Neural crest cell (in vitro differentiated cells): ENCODE results near the gene OSER1. TPM values are rescaled to one million over a fixed set of nuclear protein-coding genes. Genes with fewer than 3 reads are reported as not detected.

Experiments
- DNase-seq: peaks from one replicate; pipeline ENCODE4 v3.0.0; 2021; ENCODE audit warnings: low read depth, mixed read lengths, low spot score
- H3K27ac Mint-ChIP-seq: one replicate; pipeline ENCODE4 v1.8.0; 2021; ENCODE audit warnings: mild to moderate bottlenecking, mixed read lengths; ENCODE audit not compliant: unreplicated experiment
- H3K27me3 Mint-ChIP-seq: 2 replicates; pipeline ENCODE4 v1.8.0; 2021; ENCODE audit warnings: low read depth, mild to moderate bottlenecking, mixed read lengths
- H3K36me3 Mint-ChIP-seq: 2 replicates; pipeline ENCODE4 v1.8.0; 2021; ENCODE audit warnings: low read depth, mild to moderate bottlenecking, mixed read lengths
- H3K4me1 Mint-ChIP-seq: 2 replicates; pipeline ENCODE4 v1.8.0; 2021; ENCODE audit warnings: mixed read lengths
- H3K4me3 Mint-ChIP-seq: one replicate; pipeline ENCODE4 v1.8.0; 2021; ENCODE audit warnings: mild to moderate bottlenecking, mixed read lengths
- H3K9me3 Mint-ChIP-seq: 2 replicates; pipeline ENCODE4 v1.8.0; 2021; ENCODE audit warnings: mixed read lengths
- total RNA-seq: library from RNA; stranded (reverse); gene quantifications from 2 replicates; pipeline ENCODE4 v1.2.1, GENCODE V29; 2021
- TF ChIP-seq, protein P1 (sequence below): fragments of 200-600 bp; sonication (generic); conservative IDR thresholded peaks from 2 replicates; pipeline ENCODE4 v1.5.0; 2021; ENCODE audit warnings: antibody characterized with exemption, mild to moderate bottlenecking

Gene OSER1
- total RNA-seq, 1 donor from 2014 or later = 26.6 TPM

DNA sequence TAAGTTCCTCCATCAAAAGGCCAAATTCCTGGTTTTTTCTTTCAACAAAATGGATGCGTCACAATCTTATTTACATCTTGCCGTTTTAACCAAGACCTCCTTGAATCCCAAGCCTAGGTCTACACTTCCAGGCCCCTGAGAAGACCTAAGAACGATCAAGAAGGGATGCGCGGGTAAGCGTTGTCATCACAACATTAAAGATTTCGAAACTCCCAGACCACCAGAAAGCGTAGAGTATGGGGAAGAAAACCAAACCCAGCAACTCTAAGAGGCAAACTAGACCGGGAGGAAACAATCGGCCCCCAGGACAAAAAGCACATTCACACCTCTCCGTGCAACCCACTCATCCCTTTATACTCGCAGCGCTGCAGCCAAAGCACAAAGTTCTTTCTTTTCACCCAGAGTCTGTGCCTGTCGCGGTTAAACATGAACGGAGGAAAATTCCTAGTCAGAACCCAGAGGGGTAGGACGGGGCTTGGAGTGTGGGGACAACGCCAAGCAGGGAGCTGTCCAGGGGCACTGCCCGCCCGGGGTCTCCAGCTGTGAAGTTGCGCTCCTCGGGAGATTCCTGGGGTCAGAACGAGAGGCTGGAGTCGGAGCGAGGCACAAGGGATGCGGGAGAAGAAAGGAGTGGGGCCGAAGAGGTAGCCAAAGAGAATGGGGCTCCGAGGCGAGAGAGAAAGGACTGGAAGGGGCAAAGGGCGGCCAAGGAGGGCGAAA is 725 bp downstream of the OSER1 start:
- no peak for DNase-seq
- Mint-ChIP-seq H3K4me1 (peaks cover 55% of the 10 kb centered on the region), H3K27me3 (no peaks in the 10 kb centered on the region), H3K4me3 (peak overlapping the region; percentile 97), H3K36me3 (no peaks in the 10 kb centered on the region), H3K9me3 (no peaks in the 10 kb centered on the region), H3K27ac (peak overlapping the region; percentile 100)
- TF ChIP-seq, protein P1, sequence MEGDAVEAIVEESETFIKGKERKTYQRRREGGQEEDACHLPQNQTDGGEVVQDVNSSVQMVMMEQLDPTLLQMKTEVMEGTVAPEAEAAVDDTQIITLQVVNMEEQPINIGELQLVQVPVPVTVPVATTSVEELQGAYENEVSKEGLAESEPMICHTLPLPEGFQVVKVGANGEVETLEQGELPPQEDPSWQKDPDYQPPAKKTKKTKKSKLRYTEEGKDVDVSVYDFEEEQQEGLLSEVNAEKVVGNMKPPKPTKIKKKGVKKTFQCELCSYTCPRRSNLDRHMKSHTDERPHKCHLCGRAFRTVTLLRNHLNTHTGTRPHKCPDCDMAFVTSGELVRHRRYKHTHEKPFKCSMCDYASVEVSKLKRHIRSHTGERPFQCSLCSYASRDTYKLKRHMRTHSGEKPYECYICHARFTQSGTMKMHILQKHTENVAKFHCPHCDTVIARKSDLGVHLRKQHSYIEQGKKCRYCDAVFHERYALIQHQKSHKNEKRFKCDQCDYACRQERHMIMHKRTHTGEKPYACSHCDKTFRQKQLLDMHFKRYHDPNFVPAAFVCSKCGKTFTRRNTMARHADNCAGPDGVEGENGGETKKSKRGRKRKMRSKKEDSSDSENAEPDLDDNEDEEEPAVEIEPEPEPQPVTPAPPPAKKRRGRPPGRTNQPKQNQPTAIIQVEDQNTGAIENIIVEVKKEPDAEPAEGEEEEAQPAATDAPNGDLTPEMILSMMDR = no peak

DNA sequence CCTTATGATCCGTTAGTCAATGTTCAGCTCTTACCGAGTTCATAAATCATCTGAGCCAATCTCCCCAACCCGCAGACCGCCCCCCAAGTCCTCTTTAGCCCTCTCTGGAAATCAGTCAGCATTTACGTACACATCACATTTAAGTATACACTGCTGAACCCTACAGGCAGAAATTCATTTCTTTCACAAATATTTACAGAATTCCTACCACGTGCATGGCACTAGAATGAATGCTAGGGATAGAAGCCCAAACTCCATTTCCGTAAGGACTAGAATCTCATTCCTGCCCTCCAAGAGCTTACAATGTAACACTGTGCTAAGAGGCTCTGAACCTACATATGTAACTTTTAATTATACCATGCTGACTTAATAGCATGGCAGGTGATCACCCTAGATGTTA is 1.8 kb downstream of the OSER1 start:
- Mint-ChIP-seq H3K27ac (peak overlapping the region; percentile 100), H3K4me3 (peak overlapping the region; percentile 97), H3K4me1 (peaks cover 55% of the 10 kb centered on the region), H3K27me3 (no peaks in the 10 kb centered on the region), H3K9me3 (no peaks in the 10 kb centered on the region), H3K36me3 (no peaks in the 10 kb centered on the region)
- TF ChIP-seq, protein P1 = no peak
- no peak for DNase-seq

DNA sequence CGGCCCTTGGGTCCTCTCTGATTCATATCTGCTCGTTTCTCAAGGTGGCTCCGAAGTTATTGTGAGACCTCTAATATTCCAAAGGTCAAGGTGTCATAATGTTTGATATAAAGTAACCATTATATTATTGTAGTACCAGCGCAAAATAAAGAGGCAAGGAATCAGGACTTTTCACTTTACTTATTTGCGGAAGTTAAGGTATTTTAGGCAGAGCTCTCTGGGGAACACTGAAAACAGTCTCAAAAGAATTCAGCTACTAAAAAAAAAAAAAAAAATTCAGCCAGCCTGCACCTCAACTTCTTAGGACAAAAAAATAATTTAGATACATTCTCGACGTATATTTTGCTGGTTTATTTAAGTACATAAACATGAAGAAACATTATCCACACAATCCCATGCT is 2.4 kb downstream of the OSER1 start:
- Mint-ChIP-seq H3K27me3 (no peaks in the 10 kb centered on the region), H3K9me3 (no peaks in the 10 kb centered on the region), H3K36me3 (no peaks in the 10 kb centered on the region), H3K4me3 (peak overlapping the region; percentile 97), H3K27ac (no peak overlapping the region), H3K4me1 (peaks cover 55% of the 10 kb centered on the region)
- no peak for DNase-seq
- TF ChIP-seq, protein P1 = no peak

GRCh38 chr20:44207126-44207723 is 3.3 kb downstream of the OSER1 start:
- H3K36me3 Mint-ChIP-seq = no peaks in the 10 kb centered on the region
- no peaks in the 10 kb centered on the region for H3K9me3 Mint-ChIP-seq
- H3K4me1 Mint-ChIP-seq = peaks cover 55% of the 10 kb centered on the region
- no peak overlapping the region for H3K27ac Mint-ChIP-seq
- H3K4me3 Mint-ChIP-seq = peak overlapping the region; percentile 61
- no peak for DNase-seq
- no peaks in the 10 kb centered on the region for H3K27me3 Mint-ChIP-seq
- TF ChIP-seq, protein P1 = no peak

DNA sequence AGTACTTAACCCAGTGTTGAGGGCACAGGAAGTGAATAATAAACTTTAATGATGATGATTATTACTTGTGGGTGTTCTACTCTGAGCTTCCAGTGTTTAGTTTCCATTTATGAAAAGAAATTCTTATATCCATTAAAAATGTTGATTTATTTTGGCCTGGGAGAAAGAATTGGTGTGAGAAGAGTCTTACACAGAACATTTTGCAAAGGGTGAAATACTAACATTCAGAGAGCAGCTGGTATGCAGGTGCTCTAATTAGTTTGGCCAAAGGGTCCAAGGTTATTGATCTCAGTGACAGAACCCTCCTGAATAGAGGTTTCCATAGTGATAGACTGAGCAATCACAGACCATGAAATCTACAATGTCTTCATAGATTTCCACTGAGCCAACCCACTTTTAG is 4.4 kb downstream of the OSER1 start:
- Mint-ChIP-seq H3K36me3 (no peaks in the 10 kb centered on the region), H3K27me3 (no peaks in the 10 kb centered on the region), H3K4me1 (peaks cover 45% of the 10 kb centered on the region), H3K27ac (no peak overlapping the region), H3K4me3 (peak overlapping the region; percentile 85), H3K9me3 (no peaks in the 10 kb centered on the region)
- DNase-seq = no peak
- TF ChIP-seq, protein P1 = no peak
